SK-N-MC (cell line): Measurements from ENCODE around the gene TICAM2.

Source experiments
- DNase-seq: peaks from one replicate; pipeline ENCODE4 v3.0.0-alpha.2; 2011; ENCODE audit warnings: low read depth, low spot score
- H3K27ac ChIP-seq: fragments of 200-600 bp; sonication (generic); 2 replicates; pipeline ENCODE4 v1.5.1; 2016; ENCODE audit warnings: mixed run types
- H3K36me3 ChIP-seq: fragments of 200-600 bp; sonication (generic); 2 replicates; pipeline ENCODE4 v1.6.1; 2017; ENCODE audit warnings: antibody characterized with exemption, low read length, mixed read lengths; ENCODE audit not compliant: insufficient read depth
- H3K4me3 ChIP-seq: fragments of 200-600 bp; sonication (generic); 2 replicates; pipeline ENCODE4 v1.5.1; 2016
- H3K9ac ChIP-seq: fragments of 200-600 bp; sonication (generic); 2 replicates; pipeline ENCODE4 v1.8.0; 2017; ENCODE audit warnings: mixed run types, mixed read lengths; ENCODE audit not compliant: insufficient read length
- H3K9me3 ChIP-seq: fragments of 200-600 bp; sonication (generic); 2 replicates; pipeline ENCODE4 v1.6.1; 2017; ENCODE audit warnings: low read depth, mild to moderate bottlenecking, antibody characterized with exemption, low read length, moderate library complexity, mixed read lengths
- EZH2 ChIP-seq: fragments of 200-600 bp; sonication (generic); IDR thresholded peaks from one replicate; pipeline ENCODE4 v1.6.1; 2017; ENCODE audit warnings: antibody characterized with exemption
- FOXP2 ChIP-seq: optimal IDR thresholded peaks from 2 replicates; pipeline ENCODE3; 2011; ENCODE audit warnings: mild to moderate bottlenecking, moderate library complexity; ENCODE audit not compliant: insufficient read depth; ENCODE audit errors: extremely low read length, control extremely low read depth
- POLR2AphosphoS5 ChIP-seq: IDR thresholded peaks from 2 replicates; pipeline ENCODE4 v1.6.1; 2012; ENCODE audit warnings: mild to moderate bottlenecking, low read depth, low read length, borderline replicate concordance

TICAM2 gene

GRCh38 chr5:115599502-115599901, 2.8 kb downstream of the TICAM2 start:
- no peak for DNase-seq
- H3K9ac ChIP-seq: no peak overlapping the region
- H3K4me3 ChIP-seq: no peak overlapping the region
- H3K27ac ChIP-seq: peak overlapping the region; percentile 15; the same call in 1 of the 2 replicates
- H3K9me3 ChIP-seq: no peaks in the 10 kb centered on the region
- peaks cover 10% of the 10 kb centered on the region; the same call in 1 of the 2 replicates for H3K36me3 ChIP-seq
- TF ChIP-seq EZH2: no peak
- TF ChIP-seq FOXP2: no peak
- TF ChIP-seq POLR2AphosphoS5: no peak

DNA sequence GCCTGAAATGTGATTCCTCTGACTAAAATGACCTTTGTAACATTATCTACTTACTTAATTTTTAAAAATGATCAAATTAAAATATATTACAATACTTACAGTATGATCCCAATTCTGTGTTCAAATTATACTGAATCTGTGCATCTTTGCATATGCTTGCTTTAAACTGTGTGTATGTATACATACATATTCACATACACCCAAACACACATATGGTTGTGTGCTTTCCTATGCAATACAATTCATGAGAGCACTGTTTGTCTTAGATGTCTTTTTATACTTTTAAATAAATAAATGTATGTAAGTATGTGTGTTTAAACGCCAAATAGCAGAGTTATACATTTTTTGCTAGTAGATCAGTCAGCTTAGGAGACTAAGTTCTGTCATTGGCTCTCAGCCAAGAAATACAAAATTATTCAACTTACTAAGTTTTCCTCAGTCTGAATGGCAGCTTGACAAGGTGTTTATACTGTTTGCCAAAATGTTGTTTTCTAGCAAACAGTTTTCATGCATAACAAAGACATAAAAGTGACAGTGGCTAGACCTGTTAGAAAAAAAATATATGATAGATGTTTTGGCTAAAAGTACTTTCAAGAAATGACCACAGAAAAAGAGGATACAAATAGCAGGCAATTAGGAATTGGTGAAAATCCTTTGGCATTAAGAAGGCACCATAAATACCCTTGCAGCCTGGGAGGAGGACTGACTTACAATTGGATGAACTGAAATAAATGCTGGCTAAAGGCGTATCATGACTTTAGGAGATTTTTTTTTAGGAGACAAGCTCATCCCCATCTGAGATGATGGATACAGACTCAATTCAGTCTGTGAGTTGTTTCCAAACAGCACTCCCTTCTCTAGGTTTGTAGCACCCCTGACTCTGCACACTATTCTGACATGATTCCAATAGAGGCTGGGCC, 7.9 kb downstream of the TICAM2 start:
- DNase-seq: no peak
- no peak overlapping the region for H3K27ac ChIP-seq
- no peak overlapping the region for H3K4me3 ChIP-seq
- TF ChIP-seq FOXP2 (no peak), EZH2 (no peak), POLR2AphosphoS5 (no peak)
- no peak overlapping the region for H3K9ac ChIP-seq
- H3K9me3 ChIP-seq: no peaks in the 10 kb centered on the region
- no peaks in the 10 kb centered on the region for H3K36me3 ChIP-seq

- Histone ChIP-seq H3K9me3 (no peaks in the 10 kb centered on the region), H3K27ac (no peak overlapping the region), H3K36me3 (no peaks in the 10 kb centered on the region), H3K9ac (no peak overlapping the region), H3K4me3 (no peak overlapping the region)
- TF ChIP-seq EZH2: no peak
- TF ChIP-seq FOXP2: no peak
- no peak for TF ChIP-seq POLR2AphosphoS5
- DNase-seq: no peak
These were observed 13.2 kb downstream of the TICAM2 start for GRCh38 chr5:115589043-115589442.

DNA sequence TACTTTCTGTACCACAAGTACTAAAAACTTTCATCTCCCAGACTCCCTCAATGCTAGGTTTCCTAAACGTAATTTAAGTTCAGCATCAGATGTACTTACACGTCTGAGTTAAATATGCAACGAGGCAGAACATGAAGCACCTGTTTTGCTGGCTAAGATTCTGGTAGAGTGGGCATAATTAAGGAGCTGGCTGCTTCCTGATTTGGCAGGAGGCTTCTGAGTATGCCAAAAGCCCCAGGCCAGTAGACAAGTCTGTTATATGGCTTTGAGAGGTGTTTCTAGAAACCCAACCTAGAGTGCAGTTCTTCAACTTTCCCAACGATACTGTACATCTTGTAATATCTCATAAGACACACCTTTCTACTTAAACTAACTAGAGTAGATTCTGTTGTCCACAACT, 13.6 kb downstream of the TICAM2 start:
- H3K9ac ChIP-seq: no peak overlapping the region
- DNase-seq: no peak
- no peaks in the 10 kb centered on the region for H3K36me3 ChIP-seq
- H3K4me3 ChIP-seq: no peak overlapping the region
- H3K27ac ChIP-seq: no peak overlapping the region
- TF ChIP-seq FOXP2: no peak
- no peaks in the 10 kb centered on the region for H3K9me3 ChIP-seq

GRCh38 chr5:115586525-115587146, 15.6 kb downstream of the TICAM2 start:
- Histone ChIP-seq H3K4me3 (no peak overlapping the region), H3K9me3 (no peaks in the 10 kb centered on the region), H3K36me3 (no peaks in the 10 kb centered on the region), H3K9ac (no peak overlapping the region), H3K27ac (no peak overlapping the region)
- no peak for DNase-seq
- TF ChIP-seq FOXP2 (no peak), EZH2 (no peak), POLR2AphosphoS5 (no peak)

GRCh38 chr5:115585265-115585664, 17.0 kb downstream of the TICAM2 start:
- TF ChIP-seq EZH2 (no peak), FOXP2 (no peak), POLR2AphosphoS5 (no peak)
- H3K27ac ChIP-seq: no peak overlapping the region
- DNase-seq: no peak
- no peaks in the 10 kb centered on the region for H3K9me3 ChIP-seq
- H3K36me3 ChIP-seq: no peaks in the 10 kb centered on the region
- H3K4me3 ChIP-seq: no peak overlapping the region
- no peak overlapping the region for H3K9ac ChIP-seq

DNA sequence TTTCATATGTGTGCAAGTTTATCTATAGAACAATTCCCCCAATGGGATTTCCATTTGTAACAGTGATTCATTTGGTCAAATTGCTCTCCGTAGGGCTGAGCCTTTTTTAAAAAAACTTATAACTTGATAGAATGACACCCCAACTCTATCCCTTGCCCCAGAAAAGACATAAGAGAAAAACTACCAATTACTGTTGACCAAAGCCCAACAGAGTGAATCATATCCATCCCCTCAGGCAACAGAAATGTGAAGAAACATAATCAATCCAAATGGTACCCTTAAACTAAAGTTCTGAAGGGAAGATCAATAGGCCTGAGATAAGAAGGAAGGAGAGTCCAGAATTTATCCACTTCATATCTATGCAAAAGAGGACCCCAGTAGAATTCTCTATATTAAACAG, 17.8 kb downstream of the TICAM2 start:
- TF ChIP-seq FOXP2 (no peak), EZH2 (no peak), POLR2AphosphoS5 (no peak)
- no peak overlapping the region for H3K9ac ChIP-seq
- DNase-seq: no peak
- H3K36me3 ChIP-seq: no peaks in the 10 kb centered on the region
- no peak overlapping the region for H3K27ac ChIP-seq
- H3K4me3 ChIP-seq: no peak overlapping the region
- no peaks in the 10 kb centered on the region for H3K9me3 ChIP-seq

GRCh38 chr5:115583474-115583873, 18.8 kb downstream of the TICAM2 start:
- H3K4me3 ChIP-seq: no peak overlapping the region
- no peak for TF ChIP-seq POLR2AphosphoS5
- TF ChIP-seq EZH2: no peak
- TF ChIP-seq FOXP2: no peak
- H3K36me3 ChIP-seq: no peaks in the 10 kb centered on the region
- DNase-seq: no peak
- no peak overlapping the region for H3K9ac ChIP-seq
- H3K27ac ChIP-seq: no peak overlapping the region
- no peaks in the 10 kb centered on the region for H3K9me3 ChIP-seq
